ENCODE measurements around the gene ST3GAL4.

GRCh38 chr11:126443120-126443519, 87.6 kb downstream of the ST3GAL4 start:
- TF ChIP-seq CTCF (IDR thresholded peaks at IDR 0.05) (no peak), POLR2A (IDR thresholded peaks at IDR 0.05; ENCODE audit: low read depth) (no peak), EP300 (IDR thresholded peaks at IDR 0.05) (no peak)
